HG03066 (cell line): Measurements from ENCODE around the gene GATA5.
"Not testable (repeated sequence)": the region's sequence is repeated elsewhere in the genome, so short reads cannot be mapped to it uniquely, and the experiment has no call there.

ENCODE experiments used
- ATAC-seq: cut with Tn5 transposase; IDR thresholded peaks from one replicate; pipeline ENCODE4 v1.9.1; 2021; ENCODE audit warnings: low read depth; ENCODE audit not compliant: unreplicated experiment

Gene GATA5

GRCh38 chr20:62505337-62506045, 29.7 kb upstream of the GATA5 start:
- ATAC-seq: no peak

- ATAC-seq: no peak
Observed at GRCh38 chr20:62504323-62504722, 28.5 kb upstream of the GATA5 start.

GRCh38 chr20:62503401-62504178, 27.8 kb upstream of the GATA5 start:
- no peak for ATAC-seq

- no peak for ATAC-seq
Observed at GRCh38 chr20:62502496-62503095, 26.8 kb upstream of the GATA5 start.

GRCh38 chr20:62501801-62502495, 26.2 kb upstream of the GATA5 start:
- peak; percentile 69 for ATAC-seq

- no peak for ATAC-seq
Observed at GRCh38 chr20:62500237-62500864, 24.6 kb upstream of the GATA5 start.

GRCh38 chr20:62499758-62500236, 24.0 kb upstream of the GATA5 start:
- no peak for ATAC-seq

GRCh38 chr20:62498874-62499273, 23.1 kb upstream of the GATA5 start:
- ATAC-seq: no peak

GRCh38 chr20:62496568-62497218, 20.9 kb upstream of the GATA5 start:
- no peak for ATAC-seq

GRCh38 chr20:62495749-62496567, 20.2 kb upstream of the GATA5 start:
- no peak for ATAC-seq

- ATAC-seq: no peak
Observed at GRCh38 chr20:62494980-62495748, 19.4 kb upstream of the GATA5 start.

GRCh38 chr20:62494537-62494936, 18.7 kb upstream of the GATA5 start:
- no peak for ATAC-seq

- ATAC-seq: no peak
Observed at GRCh38 chr20:62493886-62494285, 18.1 kb upstream of the GATA5 start.

- ATAC-seq: no peak
Observed at GRCh38 chr20:62493253-62493885, 17.6 kb upstream of the GATA5 start.

GRCh38 chr20:62492711-62493110, 16.9 kb upstream of the GATA5 start:
- ATAC-seq: no peak

- not testable (repeated sequence) for ATAC-seq
Observed at GRCh38 chr20:62490783-62491182, 15.0 kb upstream of the GATA5 start.

GRCh38 chr20:62489932-62490263, 14.1 kb upstream of the GATA5 start:
- ATAC-seq: no peak
